ENCODE measurements around the gene AHDC1. TPM values are rescaled to one million over a fixed set of nuclear protein-coding genes. Genes with fewer than 3 reads are reported as not detected.

The AHDC1 gene
- total and polyA plus RNA-seq, 2 of the 13 experiments (the other 11 are each of a cell fraction or from before 2014, with no cell fraction given) = 1.0 to 2.7 TPM

DNA sequence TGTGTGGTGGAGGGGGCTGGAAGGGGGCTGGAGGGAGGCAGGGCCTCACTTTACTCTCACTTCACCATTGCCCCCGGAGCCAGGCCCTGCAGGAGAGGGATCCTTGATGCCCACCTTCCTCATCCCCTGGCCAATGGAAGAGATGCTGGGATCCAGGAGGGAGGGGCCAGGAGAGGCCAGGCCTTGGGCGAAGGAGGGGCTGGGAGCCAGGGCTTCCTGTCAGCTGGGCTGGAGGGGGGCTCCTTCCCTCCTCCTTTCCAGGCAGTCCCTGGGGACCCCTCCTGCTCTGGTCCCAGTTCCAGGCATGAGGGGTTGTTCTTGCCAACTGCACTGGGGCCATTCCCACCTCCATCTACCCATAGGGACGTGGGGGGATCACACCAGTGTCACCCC, 5.7 kb downstream of the AHDC1 start:
- ChIA-PET CTCF (ENCODE audit: low intra/inter-chr PET ratio, low total read pairs) (no interaction called here), POLR2A (no interaction called here)
- Histone ChIP-seq H3K9ac (ENCODE audit: insufficient read depth, low read depth, low read length) (no peak overlapping the region), H3K4me2 (ENCODE audit: low read depth, low read length) (no peak overlapping the region), H3K36me3 (replicated peaks in 1 of 2; ENCODE audit: control insufficient read depth in 1 of 2, insufficient read depth in 2 of 2, low read length in 2 of 2) (peaks cover 0 to 3% of the 10 kb centered on the region in 2 experiments; a peak in 2 of 5 replicates), H2AFZ (ENCODE audit: low read length) (no peak overlapping the region), H3K79me2 (ENCODE audit: insufficient read depth, low read length) (peaks cover 54% of the 10 kb centered on the region), H3K4me3 (replicated peaks in 1 of 3; ENCODE audit: insufficient read depth in 1 of 3, low read depth in 2 of 3, low read length in 3 of 3) (no peak overlapping the region), H3K4me1 (ENCODE audit: insufficient read depth, low read length) (peaks cover 56% of the 10 kb centered on the region), H3K27ac (ENCODE audit: extremely low read length, insufficient read depth, low read length) (no peak overlapping the region), H3K9me3 (ENCODE audit: low read length) (no peaks in the 10 kb centered on the region), H4K20me1 (ENCODE audit: insufficient read depth, low read length) (peaks cover 40% of the 10 kb centered on the region; the same call in 1 of the 2 replicates), H3K27me3 (ENCODE audit: control insufficient read depth in 1 of 2, insufficient read depth in 2 of 2, low read length in 2 of 2) (no peaks in the 10 kb centered on the region)
- 87% methylated on average over 3 of the region's 3 CpGs for WGBS (ENCODE audit: low lambda C conversion rate)
- TF ChIP-seq ZBTB42 (CRISPR knock-in tag; IDR thresholded peaks at IDR 0.05) (no peak), ZNF136 (CRISPR knock-in tag; IDR thresholded peaks at IDR 0.05; ENCODE audit: low read depth) (no peak), ZFP37 (CRISPR knock-in tag; IDR thresholded peaks at IDR 0.05; ENCODE audit: borderline replicate concordance) (no peak), CBX2 (IDR thresholded peaks at IDR 0.05; ENCODE audit: low read depth, low read length) (no peak), CBX2 (CRISPR knock-in tag; IDR thresholded peaks at IDR 0.05; ENCODE audit: low read depth) (no peak), NONO (IDR thresholded peaks at IDR 0.05) (no peak), NONO (CRISPR knock-in tag; conservative IDR thresholded peaks at IDR 0.05) (no peak), ZNF530 (CRISPR knock-in tag; IDR thresholded peaks at IDR 0.05; ENCODE audit: low read depth) (no peak), ZNF10 (CRISPR knock-in tag; IDR thresholded peaks at IDR 0.05; ENCODE audit: borderline replicate concordance, low read depth) (no peak), HIC2 (CRISPR knock-in tag; IDR thresholded peaks at IDR 0.05; ENCODE audit: low read depth) (no peak), HMG20A (CRISPR knock-in tag; IDR thresholded peaks at IDR 0.05; ENCODE audit: borderline replicate concordance) (no peak)
- in situ Hi-C loops (cut with HindIII; ENCODE audit: extremely low pct_ligation_motif_present, low pct_unique_long_range_greater_than_20kb) (no loop called here), intact Hi-C loops (cut with micrococcal nuclease; ENCODE audit: unreplicated experiment) (no loop called here)
- DNase-seq (ENCODE audit: low spot score) (no peak), FAIRE-seq (no peak), ATAC-seq (no peak)
- BruUV-seq (replicated peaks) = no TSS peak

Measured in HepG2 (cell line).